Activated T-helper 9 cell treated with anti-CD3 and anti-CD28 coated beads, Interleukin-2, amount 50 U/mL, for 16 hours (primary cell): ENCODE measurements around the gene RNASE9.
"Not testable (repeated sequence)": the region's sequence is repeated elsewhere in the genome, so short reads cannot be mapped to it uniquely, and the experiment has no call there.

Source experiments
- DNase-seq: peaks from one replicate; pipeline ENCODE4 v3.0.0-alpha.2; 2020; ENCODE audit warnings: low read depth

Gene RNASE9

DNA sequence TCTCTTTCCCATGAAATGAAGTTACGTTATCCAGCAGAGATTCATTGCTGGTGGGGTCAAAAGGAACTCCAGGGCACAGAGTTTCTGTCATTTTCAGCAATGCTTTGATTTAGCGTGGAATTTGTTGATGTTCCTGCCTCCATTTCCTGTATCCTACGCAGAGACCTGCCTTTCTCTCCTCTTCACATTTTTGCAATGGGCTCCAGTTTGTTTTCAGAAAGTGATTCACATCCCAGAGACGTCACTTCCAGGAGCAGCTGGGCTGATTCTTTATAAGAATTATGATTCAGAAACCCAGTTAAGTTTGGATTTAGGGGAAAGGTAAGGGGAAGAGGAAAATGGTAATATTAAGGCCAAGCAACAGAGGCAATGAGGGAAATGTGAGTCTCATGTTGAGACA, 43.9 kb downstream of the RNASE9 start:
- no peak for DNase-seq

DNA sequence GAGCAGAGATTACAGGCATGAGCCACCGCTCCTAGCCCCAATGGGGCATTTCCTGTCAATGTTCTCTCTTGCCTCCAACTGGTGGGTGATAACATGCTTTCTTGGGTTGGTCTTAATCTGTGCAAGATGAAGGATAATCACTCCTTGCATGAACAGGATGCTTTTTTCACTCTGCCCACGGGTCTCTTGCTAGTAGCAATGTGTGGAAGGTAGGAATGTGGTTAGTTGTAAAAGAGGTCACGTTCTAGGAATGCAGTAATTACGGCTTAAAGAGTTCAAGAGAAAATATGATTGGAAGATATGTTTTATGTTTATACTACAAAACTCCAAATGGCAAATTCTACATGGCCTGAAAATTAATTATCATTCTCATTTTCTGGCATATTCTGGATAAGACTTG, 45.0 kb downstream of the RNASE9 start:
- DNase-seq, result no peak

DNA sequence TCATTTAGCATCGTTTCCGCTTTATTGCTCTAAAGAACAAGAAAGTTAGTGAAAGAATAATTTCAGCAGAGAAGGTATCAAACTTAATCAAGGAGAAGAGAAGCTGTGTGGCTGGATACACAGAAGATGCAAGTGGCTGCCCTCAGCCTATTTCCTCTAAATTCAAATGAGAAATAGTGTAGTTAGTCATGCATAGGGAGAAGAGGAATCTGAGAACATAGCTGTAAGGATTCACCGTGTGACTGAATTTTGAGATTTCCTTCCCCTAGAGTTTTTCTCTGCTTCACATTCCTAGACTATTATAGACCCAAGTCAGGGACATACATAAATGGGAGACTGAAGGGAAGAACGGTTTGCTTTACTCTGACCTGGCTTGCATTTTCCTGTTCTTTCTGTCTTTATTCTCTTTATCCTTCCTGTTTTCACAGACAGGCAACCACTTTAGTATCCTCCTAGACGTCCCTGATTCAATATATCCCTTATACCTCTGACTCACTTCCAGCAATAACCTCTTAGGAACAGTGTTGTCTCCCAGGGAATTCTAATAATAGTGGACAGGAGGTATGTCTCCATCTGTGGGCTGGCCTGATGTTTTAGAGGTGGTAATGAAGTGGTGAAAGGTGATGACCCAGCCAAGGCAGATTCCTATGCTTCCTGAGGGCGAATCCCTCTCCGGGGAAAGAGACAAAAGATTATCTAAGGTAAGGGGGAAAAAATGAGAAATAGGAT, 48.5 kb downstream of the RNASE9 start:
- DNase-seq, result no peak

DNA sequence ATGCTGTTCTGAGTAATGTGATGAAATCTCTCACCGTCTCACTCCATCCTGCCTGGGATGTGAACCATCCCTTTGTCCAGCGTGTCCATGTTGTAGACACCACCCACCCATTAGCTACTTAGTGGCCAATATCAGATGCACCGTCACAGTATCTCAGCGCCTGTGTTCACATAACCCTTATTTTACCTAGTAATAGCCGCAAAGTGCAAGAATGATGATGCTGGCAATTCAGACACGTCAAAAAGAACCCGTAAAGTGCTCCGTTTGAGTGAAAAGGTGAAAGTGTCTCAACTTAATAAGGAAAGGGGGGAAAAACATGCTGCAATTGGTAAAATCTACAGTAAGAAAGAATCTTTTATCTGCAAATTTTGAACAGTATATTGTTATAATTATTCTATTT, 52.5 kb downstream of the RNASE9 start:
- DNase-seq, result no peak

DNA sequence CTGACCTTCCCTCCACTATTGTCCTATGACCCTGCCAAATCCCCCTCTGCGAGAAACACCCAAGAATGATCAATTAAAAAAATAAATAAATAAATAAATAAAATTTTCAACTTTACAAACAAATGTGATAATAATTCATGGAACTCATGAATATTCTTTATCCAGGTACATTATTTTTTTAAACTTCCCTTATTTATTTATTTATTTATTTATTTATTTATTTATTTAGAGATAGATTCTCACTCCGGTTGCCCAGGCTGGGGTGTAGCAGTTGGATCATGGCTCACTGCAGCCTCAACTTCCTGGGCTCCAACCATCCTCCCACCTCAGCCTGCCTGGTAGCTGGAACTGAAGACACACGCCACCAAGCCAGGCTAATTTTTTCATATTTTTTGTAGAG, 53.3 kb downstream of the RNASE9 start:
- DNase-seq, result not testable (repeated sequence)

DNA sequence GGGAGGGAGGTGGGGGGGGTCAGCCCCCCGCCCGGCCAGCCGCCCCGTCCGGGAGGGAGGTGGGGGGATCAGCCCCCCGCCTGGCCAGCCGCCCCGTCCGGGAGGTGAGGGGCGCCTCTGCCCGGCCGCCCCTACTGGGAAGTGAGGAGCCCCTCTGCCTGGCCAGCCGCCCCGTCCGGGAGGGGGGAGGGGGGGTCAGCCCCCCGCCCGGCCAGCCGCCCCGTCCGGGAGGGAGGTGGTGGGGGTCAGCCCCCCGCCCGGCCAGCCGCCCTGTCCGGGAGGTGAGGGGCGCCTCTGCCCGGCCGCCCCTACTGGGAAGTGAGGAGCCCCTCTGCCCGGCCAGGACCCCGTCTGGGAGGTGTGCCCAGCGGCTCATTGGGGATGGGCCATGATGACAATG, 54.1 kb downstream of the RNASE9 start:
- not testable (repeated sequence) for DNase-seq

DNA sequence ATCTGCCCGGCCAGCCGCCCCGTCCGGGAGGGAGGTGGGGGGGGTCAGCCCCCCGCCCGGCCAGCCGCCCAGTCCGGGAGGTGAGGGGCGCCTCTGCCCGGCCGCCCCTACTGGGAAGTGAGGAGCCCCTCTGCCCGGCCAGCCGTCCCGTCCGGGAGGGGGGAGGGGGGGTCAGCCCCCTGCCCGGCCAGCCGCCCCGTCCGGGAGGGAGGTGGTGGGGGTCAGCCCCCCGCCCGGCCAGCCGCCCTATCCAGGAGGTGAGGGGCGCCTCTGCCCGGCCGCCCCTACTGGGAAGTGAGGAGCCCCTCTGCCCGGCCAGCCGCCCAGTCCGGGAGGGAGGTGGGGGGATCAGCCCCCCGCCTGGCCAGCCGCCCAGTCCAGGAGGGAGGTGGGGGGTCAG, 54.6 kb downstream of the RNASE9 start:
- DNase-seq, result not testable (repeated sequence)
